Aorta (tissue), 5 donors: ENCODE measurements around the gene NPAS1. TPM values are rescaled to one million over a fixed set of nuclear protein-coding genes. Genes with fewer than 3 reads are reported as not detected.

Source experiments
- ATAC-seq: fragments of 200-7000 bp; cut with Tn5 transposase; one replicate; pipeline ENCODE4 v1.9.1; 2022; ENCODE audit warnings: moderate library complexity; ENCODE audit not compliant: low FRiP score
- DNase-seq, 2 donors: peaks; one replicate each; pipeline ENCODE4 v3.0.0-alpha.2; 2020
- H3K27ac ChIP-seq, 2 donors: one replicate each; pipeline ENCODE4 v1.5.1; 2013; ENCODE audit warnings: low read length in 2 of 2, mild to moderate bottlenecking in 2 of 2, moderate library complexity in 2 of 2, control low read depth in 1 of 2, inconsistent platforms in 1 of 2, low read depth in 1 of 2
- H3K27me3 ChIP-seq, 2 donors: one replicate each; pipeline ENCODE4 v1.6.1; 2013; ENCODE audit warnings: control low read depth in 1 of 2, low read length in 1 of 2, mild to moderate bottlenecking in 1 of 2, moderate library complexity in 1 of 2; ENCODE audit not compliant: insufficient read depth in 2 of 2, control insufficient read depth in 1 of 2
- H3K36me3 ChIP-seq, 2 donors: one replicate each; pipeline ENCODE4 v1.6.1; 2013; ENCODE audit warnings: control low read depth in 1 of 2, low read length in 1 of 2, mild to moderate bottlenecking in 1 of 2; ENCODE audit not compliant: insufficient read depth in 2 of 2, control insufficient read depth in 1 of 2
- H3K4me1 ChIP-seq, 2 donors: one replicate each; pipeline ENCODE4 v1.6.1; 2013; ENCODE audit warnings: low read length in 2 of 2, control low read depth in 1 of 2, mild to moderate bottlenecking in 1 of 2, moderate library complexity in 1 of 2; ENCODE audit not compliant: insufficient read depth in 2 of 2, control insufficient read depth in 1 of 2
- H3K4me3 ChIP-seq, 2 donors: one replicate each; pipeline ENCODE4 v1.5.1; 2013; ENCODE audit warnings: low read length in 2 of 2, control low read depth in 1 of 2, mild to moderate bottlenecking in 1 of 2
- H3K9me3 ChIP-seq: one replicate; pipeline ENCODE4 v1.6.1; 2013; ENCODE audit warnings: mild to moderate bottlenecking, low read length; ENCODE audit not compliant: control insufficient read depth
- WGBS, 2 donors: extraction: QIAGEN DNeasy Blood & Tissue Kit; methylation state at CpG; one replicate each; pipeline ENCODE4 v1.1.7; 2013; 5-methylcytosine and 5-hydroxymethylcytosine counted together
- intact Hi-C, 2 donors: fragments of 100-400 bp; cut with DNase I; formaldehyde crosslinking; loops; one replicate each; pipeline versions ENCODE4 v1.14.2 to v1.15.0; 2022
- polyA plus RNA-seq, 2 donors: library from polyadenylated mRNA; stranded (reverse); fragments of 200-250 nt; gene quantifications; one replicate each; pipeline ENCODE4 v1.2.3, GENCODE V29; 2013
- total RNA-seq, 2 donors: library from RNA; stranded (reverse); fragmentation: NEBNext Ultra II Directional; extraction: Animal tissue kit (Norgen Biotek cat#: 25700); gene quantifications; one replicate each; pipeline ENCODE4 v1.2.1, GENCODE V29; 2021
- donor health status: healthy with polysubstance abuse.
- donor health status: Bipolar disorder and iron deficiency.
- donor health status: DM: no; HTN: no; CAD: no.
- donor health status: DM: no; HTN: no; CAD: no.
- donor health status: DM: yes; HTN: yes; CAD: no.

Gene NPAS1
- total and polyA plus RNA-seq, 4 donors, result 1.0 to 11.1 (median 6.0) TPM

GRCh38 chr19:47032171-47032811 is 12.7 kb downstream of the NPAS1 start:
- H3K9me3 ChIP-seq, result no peaks in the 10 kb centered on the region
- ATAC-seq (no peak), DNase-seq (no peak)
- no peak overlapping the region for H3K27ac ChIP-seq
- 13 to 16% methylated on average over 17 of the region's 17 CpGs for WGBS, 2 donors
- no peaks in the 10 kb centered on the region for H3K4me1 ChIP-seq
- intact Hi-C loops, result no loop called here
- H3K4me3 ChIP-seq, result no peak overlapping the region
- H3K36me3 ChIP-seq, result no peaks in the 10 kb centered on the region
- H3K27me3 ChIP-seq, result no peaks in the 10 kb centered on the region

- ATAC-seq, result peak; percentile 94
These were observed 15.8 kb downstream of the NPAS1 start for GRCh38 chr19:47035127-47036096.

GRCh38 chr19:47036097-47036651 is 16.5 kb downstream of the NPAS1 start:
- Histone ChIP-seq H3K27me3 (no peaks in the 10 kb centered on the region), H3K4me3 (peak overlapping the region in 1 of 2 donors; percentile 28), H3K9me3 (no peaks in the 10 kb centered on the region), H3K4me1 (no peaks in the 10 kb centered on the region), H3K36me3 (no peaks in the 10 kb centered on the region), H3K27ac (no peak overlapping the region)
- DNase-seq, result no peak
- intact Hi-C loops, result loop anchor here in 1 of 2 donors (5.0 kb wide), 1 partner anchor 41 kb away; no protein-coding TSS in a partner anchor
- ATAC-seq, result peak; percentile 70
- WGBS, 2 donors, result 9 to 12% methylated on average over 26 of the region's 26 CpGs

More at GRCh38 chr19:47035127-47036096, 15.8 kb downstream of the NPAS1 start:
- H3K4me1 ChIP-seq, result no peaks in the 10 kb centered on the region
- H3K4me3 ChIP-seq, result peak overlapping the region in 1 of 2 donors; percentile 28
- no peaks in the 10 kb centered on the region for H3K36me3 ChIP-seq
- intact Hi-C loops, result loop anchor here in 1 of 2 donors (1.0 to 5.0 kb wide), 3 partner anchors 23 to 90 kb away; no protein-coding TSS in a partner anchor
- no peaks in the 10 kb centered on the region for H3K27me3 ChIP-seq
- peak; percentile 87 to 96 for DNase-seq
- H3K27ac ChIP-seq, result no peak overlapping the region
- whole genome bisulfite sequencing, 2 donors, result 11 to 12% methylated on average over 35 of the region's 35 CpGs
- no peaks in the 10 kb centered on the region for H3K9me3 ChIP-seq

- intact Hi-C loops, result loop anchor here in 1 of 2 donors (5.0 kb wide), 1 partner anchor 40 kb away; no protein-coding TSS in a partner anchor
- Histone ChIP-seq H3K36me3 (no peaks in the 10 kb centered on the region), H3K4me1 (no peaks in the 10 kb centered on the region), H3K27ac (no peak overlapping the region), H3K4me3 (no peak overlapping the region), H3K9me3 (no peaks in the 10 kb centered on the region), H3K27me3 (no peaks in the 10 kb centered on the region)
- ATAC-seq, result no peak
- DNase-seq, result no peak
- WGBS, 2 donors, result 46 to 59% methylated on average over 1 of the region's 1 CpG
These were observed 18.1 kb downstream of the NPAS1 start for GRCh38 chr19:47037766-47038165.

- H3K4me3 ChIP-seq, result no peak overlapping the region
- intact Hi-C loops, result loop anchor here in 1 of 2 donors (5.0 kb wide), 1 partner anchor 38 kb away; no protein-coding TSS in a partner anchor
- no peaks in the 10 kb centered on the region for H3K27me3 ChIP-seq
- H3K27ac ChIP-seq, result no peak overlapping the region
- H3K36me3 ChIP-seq, result no peaks in the 10 kb centered on the region
- 91 to 93% methylated on average over 17 of the region's 17 CpGs for WGBS, 2 donors
- no peak for ATAC-seq
- H3K9me3 ChIP-seq, result no peaks in the 10 kb centered on the region
- DNase-seq, result no peak
- H3K4me1 ChIP-seq, result no peaks in the 10 kb centered on the region
These were observed 19.7 kb downstream of the NPAS1 start for GRCh38 chr19:47039239-47039874.

- 67 to 75% methylated on average over 8 of the region's 8 CpGs for WGBS, 2 donors
These were observed 21.2 kb downstream of the NPAS1 start for GRCh38 chr19:47040869-47041268.

GRCh38 chr19:47044946-47045866 is 25.6 kb downstream of the NPAS1 start:
- ATAC-seq (no peak), DNase-seq (no peak)
- no peaks in the 10 kb centered on the region for H3K36me3 ChIP-seq
- no peaks in the 10 kb centered on the region for H3K27me3 ChIP-seq
- no peak overlapping the region for H3K27ac ChIP-seq
- no peak overlapping the region for H3K4me3 ChIP-seq
- 95 to 96% methylated on average over 50 to 56 of the region's 56 CpGs for WGBS, 2 donors
- H3K9me3 ChIP-seq, result no peaks in the 10 kb centered on the region
- no peaks in the 10 kb centered on the region for H3K4me1 ChIP-seq
- intact Hi-C loops, result loop anchor here in 1 of 2 donors (10.0 kb wide), 1 partner anchor 1330 kb away; no protein-coding TSS in a partner anchor

More at GRCh38 chr19:47040869-47041268, 21.2 kb downstream of the NPAS1 start:
- no peaks in the 10 kb centered on the region for H3K9me3 ChIP-seq
- H3K27ac ChIP-seq, result no peak overlapping the region
- H3K27me3 ChIP-seq, result no peaks in the 10 kb centered on the region
- H3K36me3 ChIP-seq, result no peaks in the 10 kb centered on the region
- DNase-seq (no peak), ATAC-seq (no peak)
- H3K4me3 ChIP-seq, result no peak overlapping the region
- intact Hi-C loops, result loop anchor here in 1 of 2 donors (10.0 kb wide), 1 partner anchor 1326 kb away; no protein-coding TSS in a partner anchor
- no peaks in the 10 kb centered on the region for H3K4me1 ChIP-seq
